Stimulated activated CD4-positive, alpha-beta T cell treated with anti-CD3 and anti-CD28 coated beads, Interleukin-12 subunit alpha, Interleukin-12 subunit beta, amount 100 ng/mL, for 4 hours (primary cell): ENCODE results near the gene BCL6.
A peak's percentile ranks its signal among the peaks of the same experiment; 100 is the strongest.

Experiments used
- DNase-seq: peaks from one replicate; pipeline ENCODE4 v3.0.0-alpha.2; 2020

The BCL6 gene

DNA sequence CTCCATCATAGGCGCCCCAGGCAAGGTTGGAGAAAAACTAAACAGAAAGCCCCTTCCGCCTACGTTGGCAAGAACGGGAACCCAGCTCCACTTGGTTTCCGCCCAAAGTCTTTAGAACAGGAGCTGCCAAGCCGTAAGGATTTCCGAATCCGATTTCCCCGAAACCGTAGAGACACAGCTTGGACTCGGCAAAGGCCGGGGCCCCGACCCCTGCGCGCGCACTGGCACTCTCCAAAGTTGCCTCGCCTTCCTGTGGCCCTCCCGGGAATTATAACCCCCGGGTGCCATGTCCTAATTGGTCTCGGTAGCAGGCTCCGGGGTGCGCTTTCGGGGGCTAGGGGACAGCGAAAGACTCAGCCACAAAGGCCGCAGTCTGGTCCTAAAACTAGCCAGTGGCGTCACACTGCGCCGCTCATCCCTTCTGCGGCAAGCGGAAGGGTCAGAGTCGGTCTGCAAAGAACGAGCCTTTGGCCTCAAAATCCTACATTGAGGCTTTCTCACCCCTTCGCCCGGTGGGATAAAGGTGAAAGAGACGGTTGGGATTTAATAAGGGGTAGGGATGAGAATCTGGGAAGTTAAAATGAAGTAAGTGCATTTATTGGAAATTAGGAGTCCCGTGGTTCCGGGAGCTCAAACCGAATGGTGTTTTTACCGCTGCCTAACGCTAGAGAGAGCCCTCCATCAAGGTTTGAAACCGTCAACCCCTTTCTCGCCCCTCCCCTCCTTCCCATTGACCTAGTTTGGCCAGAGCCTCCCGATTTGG, 6.8 kb downstream of the BCL6 start:
- peak; percentile 54 for DNase-seq

DNA sequence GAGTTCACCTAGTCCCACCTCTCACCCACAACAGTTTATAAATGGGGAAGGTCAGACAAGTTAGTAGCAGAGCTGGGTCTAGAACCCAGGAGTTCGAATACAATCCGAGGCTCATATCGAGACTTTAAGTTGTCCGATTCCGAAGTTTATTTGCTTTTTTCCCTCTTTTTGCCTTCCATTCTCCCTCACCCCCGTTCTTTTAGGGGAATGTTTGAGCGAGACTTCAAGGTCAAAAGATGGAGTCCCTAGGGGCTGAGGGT, 7.3 kb downstream of the BCL6 start:
- no peak for DNase-seq

DNA sequence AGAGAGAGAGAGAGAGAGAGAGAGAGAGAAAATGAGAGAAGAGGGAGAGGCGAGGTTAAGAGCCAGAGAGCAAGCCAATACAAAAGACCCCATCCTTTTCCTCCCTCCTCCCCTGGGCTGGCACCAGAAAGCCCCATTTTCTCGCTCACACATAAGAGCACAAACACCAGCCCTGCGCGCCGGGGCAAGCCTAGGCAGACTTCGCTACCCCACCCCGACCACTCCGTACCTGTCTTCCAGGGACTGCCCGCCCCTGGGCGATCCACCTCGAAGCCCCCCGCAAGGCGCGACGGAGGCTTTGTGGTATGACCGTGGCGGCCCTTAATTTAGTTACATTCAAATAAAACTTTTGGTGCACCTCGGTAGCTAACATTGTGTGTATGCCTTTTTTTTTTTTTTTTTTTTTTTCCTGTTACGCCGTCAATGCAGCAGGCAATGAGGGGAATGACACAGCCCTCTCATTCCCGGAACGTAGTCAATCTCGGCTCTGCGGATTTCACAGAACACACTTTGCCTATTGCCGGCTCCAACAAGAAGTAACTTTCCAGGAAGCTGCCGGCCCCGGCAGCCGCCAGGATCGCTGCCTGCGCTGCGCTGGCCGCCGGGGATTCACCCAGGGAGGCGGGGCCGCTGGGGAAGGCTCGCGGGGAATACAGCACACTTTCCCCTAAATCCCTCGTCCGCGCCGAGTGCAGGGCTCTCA, 7.7 kb downstream of the BCL6 start:
- DNase-seq = peak; percentile 59

DNA sequence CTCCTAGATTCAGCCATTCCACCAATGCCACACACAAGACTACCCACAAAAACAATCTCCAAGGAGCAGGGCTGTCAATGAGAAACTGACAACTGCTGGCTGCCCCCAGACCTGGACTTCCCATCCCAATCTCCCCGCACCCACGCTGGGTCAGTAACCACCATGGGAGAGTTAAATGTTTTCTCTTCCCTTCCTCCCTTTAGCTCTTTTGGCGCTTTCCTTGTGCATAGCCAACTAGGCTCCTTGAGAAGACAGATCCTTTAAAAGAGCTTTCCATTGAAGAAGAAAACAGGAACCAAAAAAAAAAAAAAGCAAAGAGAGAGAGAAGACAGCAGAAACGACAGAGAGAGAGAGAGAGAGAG, 8.3 kb downstream of the BCL6 start:
- DNase-seq = no peak

DNA sequence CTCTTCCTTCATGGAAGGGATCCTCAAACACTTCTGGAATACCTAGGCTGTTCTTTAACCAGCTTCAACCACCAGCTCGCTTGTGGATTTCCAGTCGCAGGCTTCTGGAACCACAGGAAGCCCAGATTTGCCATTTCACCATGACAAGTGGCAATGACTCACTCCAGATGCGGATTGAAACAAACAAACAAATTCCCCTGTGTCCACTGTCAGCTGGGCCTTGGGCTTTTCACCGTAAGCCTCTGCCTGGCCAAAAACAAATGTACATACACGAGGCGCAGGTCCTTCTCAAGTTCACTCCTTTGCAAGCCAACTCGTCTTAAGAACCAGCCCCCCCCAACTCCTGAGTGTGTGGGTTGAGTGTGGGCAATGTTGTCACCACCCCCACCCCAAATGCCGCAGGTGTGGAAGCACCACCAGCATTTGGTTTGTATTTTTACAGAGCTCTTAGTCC, 8.8 kb downstream of the BCL6 start:
- DNase-seq = no peak

DNA sequence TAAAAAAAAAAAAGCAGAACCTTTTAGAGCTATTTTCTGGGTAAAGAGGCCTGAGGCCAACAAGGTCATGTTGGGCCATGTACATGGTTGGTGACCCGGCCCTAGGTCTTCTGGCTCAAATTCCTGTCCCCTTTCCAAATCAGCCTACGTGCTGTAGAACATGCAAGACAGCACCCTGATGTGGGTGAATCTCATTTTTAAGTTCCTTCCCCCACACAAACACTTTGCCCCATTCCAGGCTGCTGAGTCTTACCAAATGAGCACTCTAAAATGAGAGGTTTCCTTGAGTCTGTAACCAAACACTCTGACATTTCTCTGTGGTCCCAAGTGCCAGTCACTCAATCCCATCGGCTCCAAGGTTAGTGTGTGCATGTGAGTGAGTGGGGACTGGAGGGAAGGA, 9.4 kb downstream of the BCL6 start:
- no peak for DNase-seq

DNA sequence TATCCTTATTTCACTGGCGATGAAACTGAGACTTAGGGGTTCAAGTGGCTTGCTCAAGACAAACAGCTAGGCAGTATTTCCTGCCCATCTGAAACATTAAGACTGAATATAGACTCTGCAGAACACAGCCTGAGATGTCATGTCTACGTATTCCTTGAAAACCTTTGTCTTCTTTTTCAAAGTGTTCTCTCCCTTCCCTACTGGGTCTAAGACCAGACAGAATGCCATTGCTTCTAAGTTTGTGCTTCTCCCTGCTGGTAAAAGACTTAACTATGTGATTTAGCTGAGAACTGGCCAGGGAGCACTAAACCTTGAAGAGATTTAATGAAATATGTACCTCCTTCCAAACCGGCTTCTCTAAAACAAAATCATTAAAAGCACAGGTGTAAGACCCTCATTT, 9.9 kb downstream of the BCL6 start:
- DNase-seq = no peak

DNA sequence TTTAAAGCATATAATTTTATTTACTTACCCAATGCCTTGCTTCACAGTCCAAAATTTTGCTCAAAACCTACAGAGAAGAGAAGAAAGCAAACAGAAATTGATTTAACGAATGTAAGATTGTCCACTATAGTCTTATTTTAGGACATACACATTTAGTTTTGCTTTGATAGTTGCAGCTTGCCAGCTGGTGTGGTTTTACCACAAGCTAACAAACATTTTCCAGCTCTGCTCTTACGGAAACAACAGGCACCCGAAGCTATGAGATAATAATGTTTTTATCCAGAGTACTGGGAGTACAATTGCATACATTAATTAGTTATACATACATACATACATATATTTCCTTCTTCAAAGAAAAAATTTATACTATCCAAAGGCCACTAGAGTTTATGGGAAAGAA, 10.4 kb downstream of the BCL6 start:
- no peak for DNase-seq

DNA sequence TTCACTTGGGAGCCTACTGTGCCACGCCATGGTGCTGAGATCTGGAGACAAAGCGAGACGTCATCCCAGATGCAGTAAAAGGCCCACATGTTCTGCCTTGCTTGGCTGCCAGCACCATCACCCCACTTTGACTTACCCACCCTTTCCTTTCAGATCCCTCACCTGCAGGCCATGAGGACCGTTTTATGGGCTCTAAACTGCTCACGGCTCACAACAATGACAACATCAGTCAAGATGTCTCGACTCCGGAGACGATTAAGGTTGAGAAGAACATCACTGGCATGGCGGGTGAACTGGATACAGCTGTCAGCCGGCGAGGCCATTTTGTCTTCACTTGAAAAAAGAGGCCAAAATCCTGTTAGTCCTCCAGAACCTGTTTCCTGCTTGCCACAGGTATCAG, 11.9 kb downstream of the BCL6 start:
- DNase-seq = no peak

DNA sequence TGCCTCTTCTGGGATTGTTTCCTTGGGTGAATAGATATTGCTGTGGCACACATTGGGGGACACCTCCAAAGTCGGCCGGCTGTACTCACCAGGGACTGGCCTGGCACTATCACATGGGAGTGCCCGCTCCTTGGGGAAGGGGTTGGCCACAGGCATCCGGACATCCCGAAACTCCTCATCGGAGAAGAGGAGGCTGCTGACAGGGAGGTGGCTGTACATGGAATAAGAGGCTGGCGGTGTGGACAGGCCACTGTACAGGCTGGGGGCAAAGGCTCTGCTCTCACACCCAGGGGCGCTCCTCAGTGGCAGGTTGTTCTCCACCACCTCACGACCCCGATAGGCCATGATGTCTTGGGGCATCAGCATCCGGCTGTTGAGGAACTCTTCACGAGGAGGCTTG, 15.7 kb downstream of the BCL6 start:
- no peak for DNase-seq

DNA sequence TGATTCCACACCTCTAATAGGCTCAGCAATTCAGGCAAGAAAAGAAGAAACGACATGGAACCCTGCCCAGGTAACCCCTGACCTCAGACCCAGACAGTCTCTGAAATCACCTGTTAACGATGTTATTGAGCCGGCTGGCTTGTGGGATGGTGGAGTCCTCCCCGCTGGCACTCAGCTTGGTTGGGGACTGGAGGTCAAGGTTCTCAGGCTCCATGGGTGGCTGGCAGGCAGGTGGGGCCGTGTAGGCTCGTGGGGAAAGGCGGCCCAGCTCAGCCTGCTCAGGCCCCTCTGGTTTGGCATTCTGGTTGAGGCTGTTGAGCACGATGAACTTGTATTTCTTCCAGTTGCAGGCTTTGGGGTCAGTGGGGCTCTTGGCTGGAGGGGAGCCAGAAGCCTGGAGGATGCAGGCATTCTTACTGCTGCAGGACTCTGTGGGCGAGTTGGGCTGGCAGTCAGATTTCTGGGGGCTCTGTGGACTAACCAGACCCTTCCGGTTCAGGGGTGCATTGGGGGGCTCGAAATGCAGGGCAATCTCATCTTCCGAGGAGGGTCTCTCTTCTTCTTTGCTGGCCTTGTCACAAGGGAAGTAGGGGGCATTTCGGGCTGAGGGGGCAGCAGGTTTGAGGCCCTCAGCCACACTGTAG, 16.2 kb downstream of the BCL6 start:
- DNase-seq = no peak

DNA sequence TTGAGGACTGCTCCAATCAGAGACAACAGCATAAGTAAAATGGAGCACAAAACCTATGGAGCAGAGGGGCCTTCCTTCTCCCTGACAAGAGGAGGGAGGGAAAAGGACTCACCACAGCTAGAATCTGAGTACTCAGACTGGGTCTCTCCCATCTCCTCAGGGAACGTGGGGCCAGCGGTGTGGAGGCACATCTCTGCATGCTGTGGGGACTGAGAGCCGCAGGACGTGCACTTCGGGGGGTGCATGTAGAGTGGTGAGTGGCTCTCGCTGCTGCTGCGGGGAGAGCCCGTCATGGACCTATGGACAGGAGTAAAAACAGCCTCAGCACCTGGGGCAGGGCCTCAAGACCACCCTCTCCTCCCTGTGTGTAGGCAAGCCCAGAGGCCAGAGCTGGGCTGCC, 17.0 kb downstream of the BCL6 start:
- no peak for DNase-seq

DNA sequence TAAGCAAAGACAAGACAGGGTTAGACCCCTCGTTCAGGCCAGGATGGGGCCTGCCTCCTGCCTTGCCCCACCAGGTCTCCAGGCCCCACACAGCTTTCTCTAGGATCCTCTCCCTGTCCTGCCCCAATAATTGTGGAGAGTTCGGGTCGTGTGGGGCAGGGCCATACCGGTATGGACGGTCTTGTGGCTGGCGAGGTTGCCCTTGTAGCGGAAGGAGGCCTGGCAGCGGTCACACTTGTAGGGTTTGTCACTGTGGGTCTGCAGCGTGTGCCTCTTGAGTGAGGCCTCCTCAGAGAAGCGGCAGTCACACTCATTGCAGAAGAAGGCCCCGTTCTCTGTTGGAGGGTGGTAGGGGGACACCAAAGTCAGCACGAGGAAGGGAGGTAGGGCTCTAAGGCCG, 18.7 kb downstream of the BCL6 start:
- DNase-seq = no peak

DNA sequence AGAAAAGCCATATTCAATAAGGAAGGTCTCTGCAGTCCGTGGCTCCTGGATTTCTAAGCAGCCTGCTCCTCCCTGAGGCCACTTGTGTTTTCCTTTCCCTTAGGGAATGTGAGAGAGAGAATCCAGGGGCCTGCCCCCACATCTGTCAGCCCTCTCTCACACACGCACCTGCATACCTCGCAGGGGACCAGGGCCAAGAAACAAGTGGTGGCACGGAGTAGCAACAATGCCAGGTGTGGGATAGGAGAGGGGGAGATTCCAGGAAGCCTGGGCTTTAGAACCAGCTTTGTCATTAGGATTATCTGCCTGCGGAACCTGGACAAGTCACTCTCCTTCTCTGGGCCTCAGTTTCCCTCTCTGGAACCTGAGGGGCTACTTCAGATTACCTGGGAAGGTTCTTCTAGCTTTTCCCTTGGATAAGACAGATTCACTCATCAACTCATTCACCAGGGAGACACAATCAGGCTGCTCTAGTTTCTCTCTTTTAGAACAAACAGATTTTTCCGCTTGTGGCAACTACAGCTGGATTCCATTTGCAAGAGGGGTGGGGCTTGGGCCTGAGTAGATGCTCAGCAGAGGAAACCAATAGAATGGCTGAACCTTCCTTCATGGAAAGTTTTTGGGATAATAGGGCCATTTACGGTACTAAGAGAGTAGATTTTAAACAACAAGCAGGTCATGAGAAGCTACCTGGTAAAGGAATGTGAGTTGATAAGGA, 19.5 kb downstream of the BCL6 start:
- no peak for DNase-seq

DNA sequence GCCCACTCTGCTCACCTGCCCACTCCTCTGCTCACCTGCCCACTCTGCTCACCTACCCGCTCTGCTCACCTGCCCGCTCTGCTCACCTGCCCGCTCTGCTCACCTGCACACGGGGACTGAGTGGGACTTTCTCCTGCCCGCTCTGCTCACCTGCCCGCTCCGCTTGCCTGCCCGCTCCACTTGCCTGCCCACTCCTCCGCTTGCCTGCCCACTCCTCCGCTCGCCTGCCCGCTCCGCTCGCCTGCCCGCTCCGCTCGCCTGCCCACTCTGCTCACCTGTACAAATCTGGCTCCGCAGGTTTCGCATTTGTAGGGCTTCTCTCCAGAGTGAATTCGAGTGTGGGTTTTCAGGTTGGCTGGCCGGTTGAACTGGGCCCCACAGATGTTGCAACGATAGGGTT, 20.0 kb downstream of the BCL6 start:
- DNase-seq = no peak

DNA sequence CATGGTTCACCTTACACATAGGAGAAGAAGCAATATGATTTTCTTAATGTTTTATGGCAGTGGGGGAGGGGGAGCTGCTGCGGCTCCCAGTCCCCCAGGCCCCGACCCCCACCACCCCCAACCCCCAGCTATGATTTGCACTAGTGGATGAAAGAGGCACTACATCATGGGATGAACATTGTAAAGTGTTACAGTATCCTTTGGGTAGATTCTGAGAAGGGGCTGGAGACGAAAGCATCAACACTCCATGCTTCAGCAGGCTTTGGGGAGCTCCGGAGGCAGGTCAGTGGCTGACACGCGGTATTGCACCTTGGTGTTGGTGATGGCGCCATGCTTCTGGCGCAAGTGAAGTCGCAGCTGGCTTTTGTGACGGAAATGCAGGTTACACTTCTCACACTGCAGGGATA, 23.1 kb downstream of the BCL6 start:
- DNase-seq = no peak

DNA sequence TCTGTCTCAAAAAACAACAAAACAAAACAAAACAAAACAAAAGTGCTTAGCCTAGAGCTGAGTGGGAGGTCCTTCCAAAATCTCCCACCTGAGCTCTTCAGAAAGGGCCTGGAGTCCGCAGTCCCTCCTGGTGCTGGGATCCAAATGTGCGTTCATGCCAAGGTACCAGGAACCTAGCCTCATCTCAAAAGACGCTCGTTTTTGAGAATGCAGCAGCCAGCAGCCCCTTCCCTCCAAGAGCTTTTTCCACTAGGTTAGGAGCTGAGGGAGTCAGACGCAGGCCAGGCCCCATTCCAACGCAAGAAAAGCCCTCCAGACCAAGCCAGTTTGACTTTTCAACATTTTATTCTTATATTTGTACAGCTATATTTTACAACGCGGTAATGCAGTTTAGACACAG, 24.2 kb downstream of the BCL6 start:
- no peak for DNase-seq

DNA sequence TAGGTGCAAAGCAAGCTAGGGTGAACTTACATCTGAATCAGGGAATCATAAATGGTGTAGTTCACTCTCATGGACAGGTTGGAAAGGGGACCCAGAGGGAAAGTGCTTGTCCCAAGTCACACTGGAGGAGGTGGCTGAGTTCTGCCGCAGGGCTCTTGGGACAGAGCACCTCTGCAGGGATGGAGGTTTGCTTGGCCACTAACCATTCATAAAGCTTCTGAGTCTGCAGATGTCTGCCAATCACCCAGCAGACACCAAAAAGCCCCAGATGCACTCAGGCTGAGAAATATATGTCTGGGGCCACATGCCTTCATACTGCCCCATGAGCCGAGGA, 25.0 kb downstream of the BCL6 start:
- no peak for DNase-seq

DNA sequence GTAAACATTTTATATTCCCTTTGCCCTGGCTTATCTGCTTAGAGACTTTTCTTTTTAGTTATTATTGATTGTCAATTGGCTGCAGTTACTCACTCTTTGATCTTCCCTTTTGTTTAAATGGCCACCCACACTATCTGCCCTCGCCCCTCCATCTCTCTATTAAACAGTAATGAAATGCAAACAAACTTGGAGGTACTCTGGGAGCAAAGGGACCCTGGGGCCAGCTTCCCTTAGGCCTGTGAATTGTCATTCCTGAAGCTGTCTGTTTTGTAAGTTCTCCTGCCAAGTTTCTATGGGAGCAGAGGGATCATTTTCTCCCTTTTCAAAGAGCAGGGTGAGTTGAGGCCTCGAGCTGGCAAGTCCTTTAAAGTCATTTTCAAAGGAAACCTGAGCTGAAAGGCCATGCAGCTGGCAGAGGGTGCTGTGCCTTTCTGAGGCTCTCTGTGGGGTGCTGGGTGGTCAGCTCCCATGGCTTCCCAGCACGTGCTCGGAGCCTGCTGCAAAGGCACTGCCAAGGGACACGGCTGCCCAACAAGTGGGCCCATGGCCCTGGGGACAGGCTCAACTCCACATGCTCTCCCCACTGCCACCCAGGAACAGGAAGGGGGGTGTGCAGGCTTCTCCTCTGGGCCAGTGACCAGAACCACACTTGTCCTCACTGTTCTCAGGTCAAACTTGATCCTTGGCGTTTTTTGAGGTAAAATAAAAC, 25.5 kb downstream of the BCL6 start:
- no peak for DNase-seq

DNA sequence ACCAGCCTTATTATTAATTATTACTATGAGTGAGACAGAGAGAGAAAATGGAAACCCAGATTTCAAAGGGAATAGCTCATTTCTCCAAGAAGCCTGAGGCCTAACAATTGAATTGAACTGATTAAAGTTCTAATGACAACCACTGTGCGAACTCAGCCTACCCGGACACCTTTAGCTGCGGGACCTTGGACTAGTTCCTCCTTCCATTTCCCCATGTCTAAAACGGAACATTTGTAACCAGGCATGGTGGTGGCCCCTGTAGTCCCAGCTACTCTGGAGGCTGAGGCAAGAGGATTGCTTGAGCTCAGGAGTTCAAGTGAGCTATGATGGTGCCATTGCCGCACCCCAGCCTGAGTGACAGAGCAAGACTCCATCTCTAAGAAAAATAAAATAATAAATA, 26.5 kb downstream of the BCL6 start:
- no peak for DNase-seq

DNA sequence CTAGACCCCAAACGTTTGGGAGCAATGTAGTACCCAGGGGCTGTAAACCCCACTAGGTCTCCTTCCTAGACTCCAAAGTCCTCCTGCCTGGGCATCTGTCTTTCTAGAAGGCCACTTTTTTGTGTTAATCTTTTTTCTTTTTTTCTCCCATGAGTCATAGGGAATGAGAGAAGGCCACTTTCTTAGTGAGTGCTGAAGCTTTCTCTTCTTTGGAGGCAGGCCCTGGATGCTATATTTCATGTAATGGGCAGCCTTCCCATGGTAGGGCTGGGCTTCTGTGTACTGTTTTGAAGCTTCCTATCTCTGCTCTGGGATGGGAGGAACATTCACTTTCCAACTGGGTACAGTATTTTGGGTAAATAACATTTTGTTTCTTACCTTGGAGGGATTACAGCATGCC, 27.7 kb downstream of the BCL6 start:
- DNase-seq = no peak

DNA sequence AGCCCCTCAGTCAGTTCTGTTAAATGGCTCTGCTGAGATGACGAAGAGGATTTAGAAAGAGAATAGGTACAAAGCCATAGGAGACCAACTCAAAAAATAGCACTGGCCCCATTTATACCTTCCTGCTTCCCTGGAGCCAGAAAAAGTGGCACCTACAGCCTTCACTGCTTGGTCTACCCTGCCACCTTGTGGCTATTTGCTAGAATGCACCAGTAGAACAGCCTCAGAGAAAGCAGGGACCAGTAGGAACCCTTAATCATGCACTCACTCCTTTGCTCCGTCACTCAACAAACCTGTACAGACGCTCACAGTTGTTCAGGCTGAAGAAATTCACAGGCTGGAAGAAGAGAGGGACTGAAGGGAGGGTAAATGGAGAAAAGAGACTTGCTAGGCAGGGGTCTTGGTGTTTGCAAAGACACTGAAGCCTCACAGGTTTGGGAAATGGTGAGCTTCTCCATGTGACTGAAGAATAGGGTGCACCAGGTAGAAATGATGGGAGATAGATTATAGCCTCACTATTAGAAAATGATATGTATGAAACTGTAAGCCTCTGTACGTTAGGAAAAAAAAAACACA, 30.8 kb downstream of the BCL6 start:
- DNase-seq = peak; percentile 57

DNA sequence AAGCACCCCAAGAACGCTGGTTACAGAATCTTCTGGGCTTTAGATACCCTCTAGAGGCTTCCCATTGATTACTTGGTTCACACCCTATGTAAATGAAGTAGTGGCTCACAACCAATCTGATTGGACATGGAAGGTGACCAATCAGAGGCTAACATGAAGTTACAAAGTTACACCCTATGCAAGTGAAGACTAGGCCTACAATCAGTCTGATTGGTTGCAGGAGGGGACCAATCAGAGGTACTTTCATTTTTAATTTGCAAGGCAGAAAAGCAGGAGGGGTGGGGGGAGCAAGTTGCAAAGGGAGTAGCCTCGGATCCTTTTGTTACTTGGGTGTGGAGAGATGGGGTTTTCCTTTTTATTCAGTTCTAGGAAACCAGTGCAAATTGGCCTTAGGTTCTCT, 31.8 kb downstream of the BCL6 start:
- DNase-seq = no peak
